PC-3 (cell line): ENCODE data around the gene PTPRD. TPM values are rescaled to one million over a fixed set of nuclear protein-coding genes. Genes with fewer than 3 reads are reported as not detected.

Source experiments
- ATAC-seq: fragments of 200-7000 bp; cut with Tn5 transposase; 2 replicates; pipeline ENCODE4 v1.9.1; 2020; ENCODE audit warnings: mild to moderate bottlenecking, moderate library complexity
- BruUV-seq: library from RNA; stranded (reverse); fragments of 400-500 nt; replicated peaks from 2 replicates; lab custom pipeline; 2021; lab: Mats Ljungman, UMichigan
- CTCF ChIA-PET: fragments of 300-600 bp; sonication (Branson Sonifier 250); formaldehyde crosslinking; loops from one replicate; lab custom pipeline; 2022; ENCODE audit warnings: antibody characterized with exemption; lab: Charles Lee
- POLR2A ChIA-PET: fragments of 300-600 bp; sonication (Branson Sonifier 250); formaldehyde crosslinking; loops from one replicate; lab custom pipeline; 2022; ENCODE audit warnings: antibody characterized with exemption; ENCODE audit not compliant: unreplicated experiment; lab: Charles Lee
- DNase-seq: peaks from one replicate; pipeline ENCODE4 v3.0.0-alpha.2; 2015
- H2AFZ ChIP-seq: fragments of 300-600 bp; sonication (generic); 2 replicates; pipeline ENCODE4 v1.6.0; 2016; ENCODE audit warnings: antibody characterized with exemption, low read length
- H3F3A ChIP-seq: fragments of 300-600 bp; sonication (generic); one replicate; pipeline ENCODE4 v1.6.0; 2017; ENCODE audit warnings: antibody characterized with exemption, low read length, control low read depth, mild to moderate bottlenecking; ENCODE audit not compliant: unreplicated experiment
- H3K27ac ChIP-seq: fragments of 300-600 bp; sonication (generic); 2 replicates; pipeline ENCODE4 v1.5.1; 2016; ENCODE audit warnings: mild to moderate bottlenecking, low read length
- H3K27me3 ChIP-seq: fragments of 300-600 bp; sonication (generic); 2 replicates; pipeline ENCODE4 v1.6.1; 2016; ENCODE audit warnings: low read length, mixed read lengths
- H3K36me3 ChIP-seq: fragments of 300-600 bp; sonication (generic); 2 replicates; pipeline ENCODE4 v1.6.1; 2016; ENCODE audit warnings: low read depth, mixed run types, low read length, mixed read lengths
- H3K4me1 ChIP-seq: fragments of 300-600 bp; sonication (generic); 2 replicates; pipeline ENCODE4 v1.5.1; 2016; ENCODE audit warnings: low read length; ENCODE audit not compliant: insufficient read depth
- H3K4me2 ChIP-seq: fragments of 300-600 bp; sonication (generic); 2 replicates; pipeline ENCODE4 v1.6.0; 2016; ENCODE audit warnings: low read length
- H3K4me3 ChIP-seq: fragments of 300-600 bp; sonication (generic); 2 replicates; pipeline ENCODE4 v1.5.1; 2016; ENCODE audit warnings: mild to moderate bottlenecking, low read length, mixed read lengths
- H3K79me2 ChIP-seq: fragments of 300-600 bp; sonication (generic); 2 replicates; pipeline ENCODE4 v1.6.1; 2017; ENCODE audit warnings: low read length, mixed read lengths
- H3K9ac ChIP-seq: fragments of 300-600 bp; sonication (generic); 2 replicates; pipeline ENCODE4 v1.6.0; 2016; ENCODE audit warnings: mild to moderate bottlenecking, low read length
- H3K9me2 ChIP-seq: fragments of 300-600 bp; sonication (generic); replicated peaks from 2 replicates; pipeline ENCODE4 v1.6.1; 2016; ENCODE audit warnings: mixed run types, low read length, mixed read lengths
- H3K9me3 ChIP-seq: fragments of 300-600 bp; sonication (generic); 2 replicates; pipeline ENCODE4 v1.6.1; 2016; ENCODE audit warnings: low read length, mixed read lengths
- H4K20me1 ChIP-seq: fragments of 300-600 bp; sonication (generic); 2 replicates; pipeline ENCODE4 v1.6.1; 2016; ENCODE audit warnings: low read length, mixed read lengths
- EZH2 ChIP-seq: fragments of 300-600 bp; sonication (generic); IDR thresholded peaks from one replicate; pipeline ENCODE4 v1.6.1; 2017; ENCODE audit warnings: antibody characterized with exemption, mild to moderate bottlenecking, low read length; ENCODE audit not compliant: unreplicated experiment
- EZH2phosphoT487 ChIP-seq: fragments of 300-600 bp; sonication (generic); IDR thresholded peaks from 2 replicates; pipeline ENCODE4 v1.6.1; 2018; ENCODE audit warnings: mild to moderate bottlenecking, antibody characterized with exemption, low read length, borderline replicate concordance
- intact Hi-C: fragments of 100-400 bp; cut with micrococcal nuclease; formaldehyde crosslinking; loops from 2 replicates; pipeline ENCODE4 v1.9.0; 2023
- total RNA-seq: library from RNA; depleted of rRNA; stranded (reverse); fragments of >200 nt; gene quantifications from 2 replicates; pipeline ENCODE4 v1.2.3, GENCODE V29; 2014
- TF ChIP-seq, protein P1 (sequence below): fragments of 300-600 bp; sonication (generic); conservative IDR thresholded peaks from 2 replicates; pipeline ENCODE4 v1.5.1; 2017; ENCODE audit warnings: antibody characterized with exemption, low read depth, mild to moderate bottlenecking, low read length

PTPRD gene
- total RNA-seq, 1 experiment from 2014 or later: not detected

DNA sequence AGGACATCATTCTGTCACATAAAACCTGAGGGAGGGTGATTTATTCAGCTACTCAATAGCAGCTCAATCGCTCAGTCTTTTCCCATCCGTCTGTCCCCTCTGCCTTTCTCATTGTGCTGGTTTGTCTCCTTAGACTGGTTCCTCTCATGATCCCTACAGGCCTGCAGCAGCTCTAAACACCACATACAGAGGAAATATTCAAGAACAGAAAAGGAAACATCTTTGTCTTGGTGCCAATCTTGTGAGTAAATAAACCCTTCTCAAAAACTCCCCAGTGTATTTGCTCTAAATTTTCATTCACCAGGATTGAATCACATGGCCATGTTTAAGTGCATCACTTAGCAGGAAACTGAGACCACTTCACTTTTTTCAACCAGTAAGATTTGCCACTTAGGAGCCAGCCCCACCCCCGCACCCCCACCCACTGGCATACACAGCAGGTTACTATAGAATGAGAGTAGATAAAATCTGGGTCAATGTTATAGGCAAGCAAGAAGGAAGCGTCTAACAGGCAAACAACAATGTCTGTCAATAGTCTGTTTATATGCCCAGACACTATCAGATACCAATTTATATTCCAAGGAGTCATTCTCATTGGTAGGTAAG is 1917.7 kb downstream of the PTPRD start:
- H4K20me1 ChIP-seq: no peaks in the 10 kb centered on the region
- no peaks in the 10 kb centered on the region for H3F3A ChIP-seq
- H3K4me3 ChIP-seq: no peak overlapping the region
- H3K9ac ChIP-seq: no peak overlapping the region
- H3K36me3 ChIP-seq: no peaks in the 10 kb centered on the region
- H3K9me2 ChIP-seq: no peaks in the 10 kb centered on the region
- H3K79me2 ChIP-seq: no peaks in the 10 kb centered on the region
- no peak overlapping the region for H2AFZ ChIP-seq
- H3K9me3 ChIP-seq: 0 out of 2 replicates have a peak, but pooled peaks cover 6% of the 10 kb centered on the region
- TF ChIP-seq, protein P1, sequence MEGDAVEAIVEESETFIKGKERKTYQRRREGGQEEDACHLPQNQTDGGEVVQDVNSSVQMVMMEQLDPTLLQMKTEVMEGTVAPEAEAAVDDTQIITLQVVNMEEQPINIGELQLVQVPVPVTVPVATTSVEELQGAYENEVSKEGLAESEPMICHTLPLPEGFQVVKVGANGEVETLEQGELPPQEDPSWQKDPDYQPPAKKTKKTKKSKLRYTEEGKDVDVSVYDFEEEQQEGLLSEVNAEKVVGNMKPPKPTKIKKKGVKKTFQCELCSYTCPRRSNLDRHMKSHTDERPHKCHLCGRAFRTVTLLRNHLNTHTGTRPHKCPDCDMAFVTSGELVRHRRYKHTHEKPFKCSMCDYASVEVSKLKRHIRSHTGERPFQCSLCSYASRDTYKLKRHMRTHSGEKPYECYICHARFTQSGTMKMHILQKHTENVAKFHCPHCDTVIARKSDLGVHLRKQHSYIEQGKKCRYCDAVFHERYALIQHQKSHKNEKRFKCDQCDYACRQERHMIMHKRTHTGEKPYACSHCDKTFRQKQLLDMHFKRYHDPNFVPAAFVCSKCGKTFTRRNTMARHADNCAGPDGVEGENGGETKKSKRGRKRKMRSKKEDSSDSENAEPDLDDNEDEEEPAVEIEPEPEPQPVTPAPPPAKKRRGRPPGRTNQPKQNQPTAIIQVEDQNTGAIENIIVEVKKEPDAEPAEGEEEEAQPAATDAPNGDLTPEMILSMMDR: no peak
- TF ChIP-seq EZH2phosphoT487: no peak
- no peak for TF ChIP-seq EZH2
- BruUV-seq: no TSS peak
- intact Hi-C loops: no loop called here
- no peak overlapping the region for H3K27ac ChIP-seq
- no peak overlapping the region for H3K4me2 ChIP-seq
- H3K4me1 ChIP-seq: no peaks in the 10 kb centered on the region
- H3K27me3 ChIP-seq: no peaks in the 10 kb centered on the region
- POLR2A ChIA-PET: no interaction called here
- CTCF ChIA-PET: no interaction called here
- DNase-seq: no peak
- no peak for ATAC-seq

- Histone ChIP-seq H3K27ac (no peak overlapping the region), H3K79me2 (no peaks in the 10 kb centered on the region), H3K27me3 (no peaks in the 10 kb centered on the region), H3K9me3 (0 out of 2 replicates have a peak, but pooled peaks cover 6% of the 10 kb centered on the region), H3K4me2 (no peak overlapping the region), H3F3A (no peaks in the 10 kb centered on the region), H3K4me3 (no peak overlapping the region), H4K20me1 (no peaks in the 10 kb centered on the region), H3K9ac (no peak overlapping the region), H3K9me2 (no peaks in the 10 kb centered on the region), H3K36me3 (no peaks in the 10 kb centered on the region), H3K4me1 (no peaks in the 10 kb centered on the region), H2AFZ (no peak overlapping the region)
- CTCF ChIA-PET: no interaction called here
- no peak for DNase-seq
- POLR2A ChIA-PET: no interaction called here
- no TSS peak for BruUV-seq
- no peak for ATAC-seq
- intact Hi-C loops: no loop called here
- TF ChIP-seq EZH2 (no peak), EZH2phosphoT487 (no peak)
- TF ChIP-seq, protein P1: no peak
Observed at GRCh38 chr9:8693464-8693863, 1919.3 kb downstream of the PTPRD start.

GRCh38 chr9:8686516-8686915 is 1926.3 kb downstream of the PTPRD start:
- no peaks in the 10 kb centered on the region for H3F3A ChIP-seq

More at GRCh38 chr9:8686516-8686915, 1926.3 kb downstream of the PTPRD start:
- Histone ChIP-seq H3K4me1 (no peaks in the 10 kb centered on the region), H2AFZ (no peak overlapping the region), H3K4me3 (no peak overlapping the region), H3K27me3 (no peaks in the 10 kb centered on the region), H4K20me1 (no peaks in the 10 kb centered on the region), H3K27ac (no peak overlapping the region), H3K9ac (no peak overlapping the region), H3K79me2 (no peaks in the 10 kb centered on the region), H3K9me2 (no peaks in the 10 kb centered on the region), H3K9me3 (0 out of 2 replicates have a peak, but pooled peaks cover 6% of the 10 kb centered on the region), H3K36me3 (no peaks in the 10 kb centered on the region), H3K4me2 (no peak overlapping the region)
- no TSS peak for BruUV-seq
- no peak for DNase-seq
- TF ChIP-seq EZH2phosphoT487 (no peak), EZH2 (no peak)
- TF ChIP-seq, protein P1: no peak
- ChIA-PET POLR2A (no interaction called here), CTCF (no interaction called here)
- ATAC-seq: no peak
- intact Hi-C loops: no loop called here
